ENCODE results near the gene SSNA1.

SSNA1 gene

GRCh38 chr9:137168904-137169856 is 19.3 kb upstream of the SSNA1 start:
- no peak for DNase-seq

- DNase-seq: no peak
These were observed 18.5 kb upstream of the SSNA1 start, which contains the start of gene LRRC26 for GRCh38 chr9:137169896-137170358. TSS of gene LRRC26 (minus strand) at chr9:137170051. CDS start at chr9:137169943, 108 bp downstream.

DNA sequence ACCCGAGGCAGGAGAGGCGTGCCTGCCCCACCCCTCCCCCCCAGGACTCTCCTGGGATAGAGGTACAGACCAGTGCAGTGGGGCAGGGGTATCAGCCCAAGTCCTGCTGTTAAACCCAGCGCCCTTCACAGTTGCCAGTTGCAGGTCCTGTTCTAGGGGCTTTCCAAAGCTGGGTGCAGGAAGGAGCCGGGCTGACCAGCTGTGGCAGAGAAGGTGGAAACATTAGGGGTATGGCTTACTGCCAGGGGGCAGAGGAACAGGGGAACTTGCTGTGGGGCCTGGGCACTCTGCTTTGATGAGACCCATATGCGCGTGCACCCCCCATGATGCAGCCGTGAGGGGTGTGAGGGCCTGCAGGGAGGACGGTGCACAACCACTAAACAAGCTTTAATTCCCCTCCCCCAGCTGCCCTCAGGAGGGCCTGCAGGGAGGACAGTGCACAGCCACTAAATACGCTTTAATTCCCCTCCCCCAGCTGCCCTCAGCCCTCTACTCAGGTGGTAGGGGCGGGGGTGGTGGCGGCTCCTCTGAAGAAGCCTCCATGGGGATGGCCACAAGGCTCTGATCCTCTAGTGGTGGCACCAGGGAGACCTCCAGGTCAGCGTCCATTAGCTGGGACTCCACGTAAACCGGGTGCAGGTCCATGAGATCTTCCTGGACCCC is 17.9 kb upstream of the SSNA1 start:
- DNase-seq: no peak

- no peak for DNase-seq
These were observed 17.2 kb upstream of the SSNA1 start for GRCh38 chr9:137171149-137171900.

DNA sequence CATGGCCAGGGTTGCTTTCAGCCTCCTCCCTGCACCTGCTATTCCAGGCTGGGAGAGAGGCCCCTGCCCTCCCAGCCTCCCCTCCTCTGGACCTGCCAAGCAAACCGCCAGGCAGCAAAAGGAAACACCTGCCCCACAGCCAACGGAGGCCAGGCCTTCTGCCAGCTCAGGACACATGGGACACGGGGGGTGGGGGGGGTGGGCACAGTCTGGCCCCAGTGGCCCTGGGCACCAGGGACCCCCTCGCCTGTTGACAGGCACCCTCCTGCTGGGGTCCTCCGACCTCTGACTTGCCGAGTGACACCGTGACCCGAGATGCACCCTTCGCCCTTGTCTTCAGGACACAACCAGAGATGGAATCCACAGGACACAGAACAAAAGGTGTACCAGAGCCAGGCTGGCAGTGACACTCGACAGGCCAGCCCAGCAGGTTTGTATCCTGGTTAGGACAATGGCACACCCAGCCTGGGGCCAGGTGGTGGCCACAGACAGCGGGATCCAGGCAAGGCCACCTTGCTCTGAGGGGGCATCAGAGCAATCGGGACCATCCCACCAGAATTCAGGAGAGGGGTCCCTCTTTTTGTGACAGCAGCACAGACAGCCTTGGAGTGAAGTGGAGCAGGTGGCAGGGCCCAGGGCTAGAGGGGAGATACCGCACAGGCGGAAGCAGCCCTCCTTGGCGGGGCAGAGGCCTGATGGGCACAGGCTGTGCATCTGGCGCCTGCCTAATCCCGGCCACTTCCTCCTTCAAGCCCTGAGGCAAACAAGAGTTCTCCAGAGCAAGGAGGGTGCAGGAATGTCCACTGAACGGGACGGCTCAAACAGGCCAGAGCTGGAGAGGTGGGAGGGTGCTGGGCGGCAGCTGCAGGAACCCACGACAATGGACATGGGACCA is 15.3 kb upstream of the SSNA1 start:
- no peak for DNase-seq

DNA sequence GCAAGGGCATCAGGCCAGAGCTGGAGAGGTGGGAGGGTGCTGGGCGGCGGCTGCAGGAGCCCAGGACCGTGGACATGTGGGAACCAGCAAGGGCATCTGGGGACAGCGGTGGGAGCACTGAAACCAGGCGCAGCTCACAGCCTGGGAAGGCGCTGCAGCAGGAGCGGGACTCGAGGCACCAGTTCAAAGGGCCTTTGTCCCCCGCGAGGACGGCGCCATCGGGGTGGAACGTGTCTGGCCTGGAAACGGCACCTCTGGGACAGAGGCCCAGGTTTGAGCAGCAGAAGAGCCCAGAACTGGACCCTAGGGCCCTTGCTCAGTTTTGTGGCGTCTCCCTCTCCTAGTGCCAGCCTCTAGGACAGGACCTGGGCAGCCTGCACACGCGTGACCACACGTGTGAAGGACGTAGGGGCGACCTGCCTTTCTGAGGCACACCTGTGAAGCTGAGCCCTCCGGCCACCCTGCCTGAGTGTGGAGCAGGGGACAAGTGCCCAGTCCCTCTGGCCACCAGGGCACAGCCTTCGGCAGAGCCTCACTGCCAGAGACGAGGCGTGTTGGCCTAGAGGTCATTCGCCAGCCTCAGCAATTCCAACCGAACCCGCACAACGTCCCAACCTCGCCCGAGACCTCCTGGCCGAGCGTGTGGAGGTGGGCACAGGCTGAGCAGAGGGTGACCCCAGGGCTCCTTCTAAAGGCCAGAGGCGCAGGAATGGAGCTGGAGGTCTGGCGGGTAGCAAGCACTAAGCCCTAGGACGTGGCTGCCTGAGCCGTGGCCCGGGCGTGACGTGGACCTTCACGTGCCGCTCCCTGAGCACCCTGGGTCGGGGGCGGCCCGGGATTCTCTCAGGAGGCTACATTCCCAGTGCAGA is 14.4 kb upstream of the SSNA1 start:
- no peak for DNase-seq

DNA sequence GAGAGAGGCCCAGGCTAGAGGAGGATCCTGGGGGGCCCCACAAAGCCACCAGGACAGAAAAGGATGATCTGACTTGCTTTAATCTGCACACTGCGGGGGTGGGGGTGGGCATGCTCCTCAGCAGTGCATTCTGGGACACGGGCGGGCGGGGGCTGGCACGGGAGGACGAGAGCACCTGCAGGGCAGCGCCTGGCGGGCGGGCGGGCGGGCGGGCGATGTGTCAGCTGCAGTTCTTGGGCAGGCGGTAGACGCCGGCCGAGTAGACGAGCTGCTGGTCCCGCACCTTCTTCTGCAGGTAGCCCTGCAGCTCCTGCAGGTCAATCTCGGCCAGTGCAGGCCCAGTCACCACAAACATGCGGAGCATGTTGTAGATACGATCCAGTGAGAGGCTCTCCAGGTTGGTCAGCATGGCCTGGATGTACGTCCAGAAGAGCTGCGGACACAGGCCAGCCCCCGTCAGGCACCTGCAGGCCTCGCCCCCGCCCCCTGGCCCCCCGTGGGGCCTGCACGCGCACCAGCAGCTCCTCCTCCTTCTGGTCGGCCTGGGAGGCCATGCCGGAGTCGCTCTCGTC is 13.7 kb upstream of the SSNA1 start:
- no peak for DNase-seq

GRCh38 chr9:137175345-137175961 is 13.0 kb upstream of the SSNA1 start:
- no peak for DNase-seq

- DNase-seq: peak; percentile 69
These were observed 11.9 kb upstream of the SSNA1 start for GRCh38 chr9:137176302-137177182.

- no peak for DNase-seq
These were observed 10.1 kb upstream of the SSNA1 start for GRCh38 chr9:137178201-137178938.

GRCh38 chr9:137178939-137179630 is 9.4 kb upstream of the SSNA1 start:
- DNase-seq: no peak

DNA sequence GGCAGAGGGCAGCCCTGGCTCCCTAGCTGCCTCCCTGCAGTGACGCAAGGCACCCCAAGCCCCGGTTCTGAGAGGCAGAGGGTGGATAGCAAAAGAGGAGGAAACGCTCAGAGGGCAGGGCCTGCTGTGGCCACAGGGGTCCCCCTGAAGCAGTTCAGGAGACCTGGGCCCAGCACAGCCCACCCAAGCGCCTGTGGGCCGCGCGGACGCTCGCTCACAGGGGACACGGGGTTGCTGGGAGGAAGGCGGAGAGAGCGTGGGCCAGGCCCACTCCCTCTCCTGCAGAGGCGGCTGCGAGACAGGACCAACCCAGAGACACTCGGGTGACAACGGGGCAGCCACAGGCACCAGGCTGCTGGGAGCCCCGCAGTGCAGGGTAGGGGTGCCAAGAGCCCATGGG is 8.7 kb upstream of the SSNA1 start:
- DNase-seq: no peak

DNA sequence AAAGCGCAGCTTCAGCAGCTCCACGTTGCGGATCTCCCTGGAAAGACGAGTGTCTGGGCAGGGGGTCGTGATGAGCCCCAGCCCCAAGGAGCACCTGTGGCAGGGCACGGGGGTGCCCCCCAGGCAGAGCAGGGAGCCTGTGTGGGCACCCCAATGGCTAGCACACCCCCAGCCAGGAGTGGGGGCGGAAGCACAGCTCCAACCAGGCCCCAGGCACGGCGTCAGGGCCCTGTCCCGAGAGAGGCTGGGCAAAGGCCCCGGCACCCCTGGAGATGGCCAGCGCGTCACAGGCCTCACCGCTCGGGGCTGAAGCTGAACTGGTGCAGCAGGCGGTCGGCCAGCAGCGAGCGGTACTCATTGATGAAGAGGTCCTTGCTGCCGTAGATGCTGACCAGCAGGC is 8.0 kb upstream of the SSNA1 start:
- no peak for DNase-seq

DNA sequence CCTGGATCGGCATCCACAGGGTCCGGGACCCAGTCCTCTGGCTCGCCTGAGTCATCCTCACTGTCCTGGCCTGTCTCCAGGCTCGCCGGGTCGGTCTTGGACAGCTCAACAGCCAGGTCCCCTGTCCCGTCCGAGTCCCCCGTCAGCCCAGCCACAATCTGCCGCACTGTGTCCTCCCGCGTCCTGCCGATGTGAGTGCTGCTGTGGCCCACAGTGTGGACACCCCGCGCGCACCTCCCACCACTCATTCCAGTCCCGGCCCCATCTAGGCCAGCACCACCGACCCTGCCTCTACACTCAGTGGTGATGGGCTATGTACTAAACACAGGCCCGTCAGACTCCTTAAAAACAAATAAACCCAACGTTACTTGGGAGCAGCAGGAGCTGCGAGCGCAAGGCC is 6.8 kb upstream of the SSNA1 start:
- no peak for DNase-seq

- no peak for DNase-seq
These were observed 5.6 kb upstream of the SSNA1 start for GRCh38 chr9:137182836-137183235.

- no peak for DNase-seq
These were observed 4.4 kb upstream of the SSNA1 start for GRCh38 chr9:137183980-137184595.

GRCh38 chr9:137184881-137185660 is 3.4 kb upstream of the SSNA1 start:
- no peak for DNase-seq
